Cardiac muscle cell (in vitro differentiated cells and primary cell): ENCODE data around the gene HPSE2. TPM values are rescaled to one million over a fixed set of nuclear protein-coding genes. Genes with fewer than 3 reads are reported as not detected.

Source experiments
- DNase-seq, 2 donors: peaks; one replicate each; pipeline versions ENCODE4 v3.0.0 to v3.0.0-alpha.2; 2010 to 2017; ENCODE audit warnings: low read depth in 1 of 2, low spot score in 1 of 2
- H3K27ac ChIP-seq: fragments of 200-600 bp; sonication (generic); 2 replicates; pipeline ENCODE4 v1.5.1; 2016
- H3K27me3 ChIP-seq: fragments of 200-600 bp; sonication (generic); 2 replicates; pipeline ENCODE4 v1.6.0; 2016; ENCODE audit warnings: control low read depth
- H3K36me3 ChIP-seq: fragments of 200-600 bp; sonication (generic); 2 replicates; pipeline ENCODE4 v1.5.1; 2016; ENCODE audit warnings: control low read depth
- H3K4me1 ChIP-seq: fragments of 200-600 bp; sonication (generic); 2 replicates; pipeline ENCODE4 v1.8.1; 2017; ENCODE audit warnings: low read depth, mild to moderate bottlenecking, mixed run types
- H3K4me3 ChIP-seq: fragments of 200-600 bp; sonication (generic); 2 replicates; pipeline ENCODE4 v1.5.1; 2016; ENCODE audit warnings: mild to moderate bottlenecking
- H3K9me3 ChIP-seq: fragments of 200-600 bp; sonication (generic); 2 replicates; pipeline ENCODE4 v1.5.1; 2017; ENCODE audit warnings: low read depth, mild to moderate bottlenecking, control low read depth
- CTCF ChIP-seq: IDR thresholded peaks from 2 replicates; pipeline ENCODE4 v1.5.1; 2012; ENCODE audit warnings: low read depth, mild to moderate bottlenecking, low read length
- polyA plus RNA-seq: library from polyadenylated mRNA; unstranded; fragments of >200 nt; fragmentation: Nextera tagmentation; extraction: Ambion mirVana; gene quantifications from 2 replicates; pipeline ENCODE4 v1.2.1, GENCODE V29; 2016
- total RNA-seq: library from RNA; depleted of rRNA; stranded (reverse); fragments of >200 nt; gene quantifications from 2 replicates; pipeline ENCODE4 v1.2.3, GENCODE V29; 2016

Gene HPSE2
- total and polyA plus RNA-seq, 2 experiments from 2014 or later = 0.87 to 6.1 TPM

- Histone ChIP-seq H3K36me3 (no peaks in the 10 kb centered on the region), H3K27me3 (no peaks in the 10 kb centered on the region), H3K4me3 (no peak overlapping the region), H3K4me1 (peaks cover 7% of the 10 kb centered on the region), H3K27ac (no peak overlapping the region), H3K9me3 (no peaks in the 10 kb centered on the region)
- no peak for DNase-seq
- no peak for TF ChIP-seq CTCF
Measured at GRCh38 chr10:98599032-98599610, 636.5 kb downstream of the HPSE2 start.

- Histone ChIP-seq H3K9me3 (no peaks in the 10 kb centered on the region), H3K4me1 (peaks cover under 1% of the 10 kb centered on the region), H3K27me3 (no peaks in the 10 kb centered on the region), H3K36me3 (no peaks in the 10 kb centered on the region), H3K4me3 (no peak overlapping the region), H3K27ac (no peak overlapping the region)
- TF ChIP-seq CTCF = no peak
- no peak for DNase-seq
Measured at GRCh38 chr10:98596404-98596803, 639.2 kb downstream of the HPSE2 start.

- DNase-seq = no peak
- H3K9me3 ChIP-seq = no peaks in the 10 kb centered on the region
- no peak overlapping the region for H3K4me3 ChIP-seq
- TF ChIP-seq CTCF = no peak
- H3K27ac ChIP-seq = no peak overlapping the region
- no peaks in the 10 kb centered on the region for H3K27me3 ChIP-seq
- peaks cover 12% of the 10 kb centered on the region for H3K4me1 ChIP-seq
- H3K36me3 ChIP-seq = no peaks in the 10 kb centered on the region
Measured at GRCh38 chr10:98589691-98590090, 646.0 kb downstream of the HPSE2 start.

GRCh38 chr10:98589007-98589406 lies 646.6 kb downstream of the HPSE2 start:
- Histone ChIP-seq H3K36me3 (no peaks in the 10 kb centered on the region), H3K4me3 (no peak overlapping the region), H3K9me3 (no peaks in the 10 kb centered on the region), H3K27me3 (no peaks in the 10 kb centered on the region), H3K27ac (no peak overlapping the region), H3K4me1 (peaks cover 12% of the 10 kb centered on the region)
- no peak for TF ChIP-seq CTCF
- DNase-seq = no peak

- H3K4me3 ChIP-seq = no peak overlapping the region
- TF ChIP-seq CTCF = no peak
- DNase-seq = peak in 1 of 2 donors; percentile 49
- H3K27me3 ChIP-seq = no peaks in the 10 kb centered on the region
- H3K4me1 ChIP-seq = peaks cover 12% of the 10 kb centered on the region
- H3K9me3 ChIP-seq = no peaks in the 10 kb centered on the region
- H3K27ac ChIP-seq = peak overlapping the region; percentile 12
- no peaks in the 10 kb centered on the region for H3K36me3 ChIP-seq
Measured at GRCh38 chr10:98587156-98587837, 648.4 kb downstream of the HPSE2 start.
